ENCODE measurements around the gene SLC6A20.

DNA sequence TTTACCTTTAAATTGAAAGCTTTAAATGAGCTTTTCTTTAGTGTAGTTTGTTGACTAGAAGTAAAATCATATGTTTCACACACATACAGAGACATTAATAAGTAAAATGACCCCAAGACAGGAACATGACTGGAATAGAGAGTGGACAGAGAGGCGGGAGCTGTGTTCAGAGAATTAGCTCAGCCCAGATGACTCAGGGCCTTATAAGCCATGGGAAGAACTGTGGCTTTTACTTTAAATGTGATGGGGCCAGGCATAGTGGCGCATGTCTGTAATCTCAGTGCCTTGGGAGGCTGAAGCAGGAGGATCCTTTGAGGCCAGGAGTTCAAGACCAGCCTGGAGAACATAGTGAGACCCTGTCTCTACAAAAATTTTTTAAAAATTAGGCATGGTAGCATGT is 80.4 kb downstream of the SLC6A20 start:
- TF ChIP-seq, protein P1, sequence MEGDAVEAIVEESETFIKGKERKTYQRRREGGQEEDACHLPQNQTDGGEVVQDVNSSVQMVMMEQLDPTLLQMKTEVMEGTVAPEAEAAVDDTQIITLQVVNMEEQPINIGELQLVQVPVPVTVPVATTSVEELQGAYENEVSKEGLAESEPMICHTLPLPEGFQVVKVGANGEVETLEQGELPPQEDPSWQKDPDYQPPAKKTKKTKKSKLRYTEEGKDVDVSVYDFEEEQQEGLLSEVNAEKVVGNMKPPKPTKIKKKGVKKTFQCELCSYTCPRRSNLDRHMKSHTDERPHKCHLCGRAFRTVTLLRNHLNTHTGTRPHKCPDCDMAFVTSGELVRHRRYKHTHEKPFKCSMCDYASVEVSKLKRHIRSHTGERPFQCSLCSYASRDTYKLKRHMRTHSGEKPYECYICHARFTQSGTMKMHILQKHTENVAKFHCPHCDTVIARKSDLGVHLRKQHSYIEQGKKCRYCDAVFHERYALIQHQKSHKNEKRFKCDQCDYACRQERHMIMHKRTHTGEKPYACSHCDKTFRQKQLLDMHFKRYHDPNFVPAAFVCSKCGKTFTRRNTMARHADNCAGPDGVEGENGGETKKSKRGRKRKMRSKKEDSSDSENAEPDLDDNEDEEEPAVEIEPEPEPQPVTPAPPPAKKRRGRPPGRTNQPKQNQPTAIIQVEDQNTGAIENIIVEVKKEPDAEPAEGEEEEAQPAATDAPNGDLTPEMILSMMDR (IDR thresholded peaks at IDR 0.05): no peak
- TF ChIP-seq POLR2A (IDR thresholded peaks at IDR 0.05): no peak
